Thoracic aorta (tissue), 2 donors: ENCODE measurements around the gene RASGRP3. TPM values are rescaled to one million over a fixed set of nuclear protein-coding genes. Genes with fewer than 3 reads are reported as not detected.
A peak's percentile ranks its signal among the peaks of the same experiment; 100 is the strongest.

Experiments used
- ATAC-seq: fragments of 150-250 bp; one replicate; pipeline ENCODE4 v1.8.0; 2017; ENCODE audit warnings: low read depth; ENCODE audit not compliant: insufficient number of reproducible peaks, low FRiP score
- DNase-seq: peaks from one replicate; pipeline ENCODE4 v3.0.0-alpha.2; 2020; ENCODE audit warnings: low spot score
- H3K27ac ChIP-seq, 2 donors: fragments of 200-600 bp; sonication (generic); 1 replicate in 1 of 2; 2 replicates in 1 of 2; pipeline ENCODE4 v1.5.1; 2016; ENCODE audit warnings: mild to moderate bottlenecking in 2 of 2, moderate library complexity in 2 of 2
- H3K27me3 ChIP-seq: fragments of 200-600 bp; sonication (generic); replicated peaks from 2 replicates; pipeline ENCODE4 v1.6.0; 2016; ENCODE audit warnings: mild to moderate bottlenecking; ENCODE audit not compliant: insufficient read depth
- H3K36me3 ChIP-seq: fragments of 200-600 bp; sonication (generic); one replicate; pipeline ENCODE4 v1.5.1; 2016
- H3K4me1 ChIP-seq, 2 donors: fragments of 200-600 bp; sonication (generic); 1 replicate in 1 of 2; 2 replicates in 1 of 2; pipeline versions ENCODE4 v1.5.1 to v1.6.0; 2016; ENCODE audit warnings: low read depth in 2 of 2, mild to moderate bottlenecking in 1 of 2; ENCODE audit not compliant: control insufficient read depth in 1 of 2
- H3K4me3 ChIP-seq: fragments of 200-600 bp; sonication (generic); 2 replicates; pipeline ENCODE4 v1.5.1; 2016; ENCODE audit warnings: mild to moderate bottlenecking
- H3K9me3 ChIP-seq: fragments of 200-600 bp; sonication (generic); 2 replicates; pipeline ENCODE4 v1.5.1; 2016
- CTCF ChIP-seq: fragments of 200-600 bp; sonication (generic); IDR thresholded peaks from one replicate; pipeline ENCODE4 v1.5.1; 2019; ENCODE audit warnings: antibody characterized with exemption
- total RNA-seq, 2 donors: library from RNA; depleted of rRNA; stranded (reverse); fragments of >200 nt; gene quantifications; one replicate each; pipeline versions ENCODE4 v1.1.0 to v1.2.3, GENCODE V29; 2016

RASGRP3 gene, protein sequence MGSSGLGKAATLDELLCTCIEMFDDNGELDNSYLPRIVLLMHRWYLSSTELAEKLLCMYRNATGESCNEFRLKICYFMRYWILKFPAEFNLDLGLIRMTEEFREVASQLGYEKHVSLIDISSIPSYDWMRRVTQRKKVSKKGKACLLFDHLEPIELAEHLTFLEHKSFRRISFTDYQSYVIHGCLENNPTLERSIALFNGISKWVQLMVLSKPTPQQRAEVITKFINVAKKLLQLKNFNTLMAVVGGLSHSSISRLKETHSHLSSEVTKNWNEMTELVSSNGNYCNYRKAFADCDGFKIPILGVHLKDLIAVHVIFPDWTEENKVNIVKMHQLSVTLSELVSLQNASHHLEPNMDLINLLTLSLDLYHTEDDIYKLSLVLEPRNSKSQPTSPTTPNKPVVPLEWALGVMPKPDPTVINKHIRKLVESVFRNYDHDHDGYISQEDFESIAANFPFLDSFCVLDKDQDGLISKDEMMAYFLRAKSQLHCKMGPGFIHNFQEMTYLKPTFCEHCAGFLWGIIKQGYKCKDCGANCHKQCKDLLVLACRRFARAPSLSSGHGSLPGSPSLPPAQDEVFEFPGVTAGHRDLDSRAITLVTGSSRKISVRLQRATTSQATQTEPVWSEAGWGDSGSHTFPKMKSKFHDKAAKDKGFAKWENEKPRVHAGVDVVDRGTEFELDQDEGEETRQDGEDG
- total RNA-seq: 10 to 100 TPM; 16.2 to 22.1 TPM

DNA sequence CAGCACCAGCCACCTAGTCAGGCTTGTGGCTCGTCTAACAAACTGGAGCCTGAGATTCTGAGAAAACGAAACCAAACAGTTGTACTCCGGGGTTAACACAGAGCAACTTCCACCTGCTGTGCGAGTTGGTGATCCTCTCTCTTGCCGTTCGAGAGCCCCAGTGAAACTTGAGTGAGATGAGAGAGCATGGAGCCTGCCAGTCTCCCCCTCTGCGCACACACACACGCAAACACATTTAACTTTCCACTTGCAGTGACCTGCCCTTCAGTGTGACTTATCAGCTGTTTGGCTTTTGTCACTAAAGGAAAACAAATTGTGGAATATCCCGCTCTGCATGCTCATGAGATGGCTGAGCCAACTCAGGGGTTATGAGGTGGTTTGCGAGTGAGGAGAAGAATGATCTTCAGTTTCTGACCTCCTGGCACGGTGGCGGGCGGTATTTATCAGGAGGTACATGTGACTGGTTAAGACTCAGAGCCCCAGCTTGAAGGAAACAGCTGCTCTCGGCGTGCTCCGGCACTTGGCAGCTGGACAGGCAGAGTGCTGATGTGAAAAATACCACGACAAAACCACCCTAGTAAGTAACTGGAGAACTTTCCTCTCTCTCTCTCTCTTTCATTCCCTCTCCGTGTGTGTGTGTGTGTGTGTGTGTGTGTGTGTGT lies at the start of gene RASGRP3:
RASGRP3 (plus strand) TSS at position 519 of the 662 bp plus-strand sequence. CDS start 38,488 bp downstream, outside the sequence.
- no peaks in the 10 kb centered on the region for H3K27me3 ChIP-seq
- H3K27ac ChIP-seq: peak within 1 kb of the TSS; percentile 66 to 81
- no peaks in the 10 kb centered on the region for H3K36me3 ChIP-seq
- ATAC-seq (peak; percentile 27), DNase-seq (peak; percentile 55)
- H3K4me3 ChIP-seq: peak within 1 kb of the TSS; percentile 80
- H3K9me3 ChIP-seq: no peaks in the 10 kb centered on the region
- H3K4me1 ChIP-seq: peaks cover 0 to 19% of the 10 kb centered on the region in 2 donors
- TF ChIP-seq CTCF: no peak

GRCh38 chr2:33426666-33427231 lies 49.7 kb upstream of the RASGRP3 start:
- Histone ChIP-seq H3K36me3 (no peaks in the 10 kb centered on the region), H3K27ac (no peak overlapping the region), H3K4me3 (no peak overlapping the region), H3K27me3 (no peaks in the 10 kb centered on the region), H3K4me1 (peaks cover 0 to 4% of the 10 kb centered on the region in 2 donors), H3K9me3 (no peaks in the 10 kb centered on the region)
- DNase-seq (no peak), ATAC-seq (no peak)
- TF ChIP-seq CTCF: no peak

- Histone ChIP-seq H3K27ac (no peak overlapping the region), H3K27me3 (no peaks in the 10 kb centered on the region), H3K9me3 (no peaks in the 10 kb centered on the region), H3K4me3 (no peak overlapping the region), H3K4me1 (peaks cover 9 to 28% of the 10 kb centered on the region in 2 donors), H3K36me3 (no peaks in the 10 kb centered on the region)
- no peak for ATAC-seq
- DNase-seq: no peak
- no peak for TF ChIP-seq CTCF
These were observed 46.4 kb upstream of the RASGRP3 start for GRCh38 chr2:33430077-33430476.

- no peaks in the 10 kb centered on the region for H3K36me3 ChIP-seq
- no peak overlapping the region for H3K4me3 ChIP-seq
- no peak for TF ChIP-seq CTCF
- DNase-seq: no peak
- peaks cover 9 to 28% of the 10 kb centered on the region in 2 donors for H3K4me1 ChIP-seq
- no peaks in the 10 kb centered on the region for H3K9me3 ChIP-seq
- H3K27me3 ChIP-seq: no peaks in the 10 kb centered on the region
- no peak for ATAC-seq
- H3K27ac ChIP-seq: no peak overlapping the region
These were observed 45.6 kb upstream of the RASGRP3 start for GRCh38 chr2:33430856-33431255.

GRCh38 chr2:33432871-33433270 lies 43.6 kb upstream of the RASGRP3 start:
- no peak overlapping the region for H3K4me3 ChIP-seq
- peaks cover 14 to 40% of the 10 kb centered on the region in 2 donors for H3K4me1 ChIP-seq
- DNase-seq (no peak), ATAC-seq (no peak)
- no peaks in the 10 kb centered on the region for H3K27me3 ChIP-seq
- TF ChIP-seq CTCF: no peak
- H3K27ac ChIP-seq: peak overlapping the region in 1 of 2 donors; percentile 68
- H3K9me3 ChIP-seq: no peaks in the 10 kb centered on the region
- H3K36me3 ChIP-seq: no peaks in the 10 kb centered on the region
